Colonic mucosa (tissue), 4 donors: ENCODE measurements around the gene BCR. TPM values are rescaled to one million over a fixed set of nuclear protein-coding genes. Genes with fewer than 3 reads are reported as not detected.
"Not testable (repeated sequence)": the region's sequence is repeated elsewhere in the genome, so short reads cannot be mapped to it uniquely, and the experiment has no call there.

Source experiments
- DNase-seq: peaks from one replicate; pipeline ENCODE4 v3.0.0-alpha.2; 2020
- H3K27ac ChIP-seq: fragments of 200-600 bp; one replicate; pipeline ENCODE4 v1.8.0; 2021
- H3K27me3 ChIP-seq: fragments of 200-600 bp; one replicate; pipeline ENCODE4 v1.8.0; 2021
- H3K36me3 ChIP-seq: fragments of 200-600 bp; one replicate; pipeline ENCODE4 v1.8.0; 2021
- H3K4me1 ChIP-seq: fragments of 200-600 bp; one replicate; pipeline ENCODE4 v1.8.0; 2021; ENCODE audit warnings: mild to moderate bottlenecking
- H3K4me3 ChIP-seq: fragments of 200-600 bp; one replicate; pipeline ENCODE4 v1.8.0; 2021
- H3K9ac ChIP-seq, 2 donors: one replicate each; pipeline ENCODE4 v1.7.0; 2013; ENCODE audit warnings: control low read depth in 2 of 2, low read depth in 2 of 2, low read length in 2 of 2
- H3K9me3 ChIP-seq: fragments of 200-600 bp; one replicate; pipeline ENCODE4 v1.8.0; 2021
- CTCF ChIP-seq: fragments of 200-600 bp; IDR thresholded peaks from one replicate; pipeline ENCODE4 v1.8.0; 2022; ENCODE audit warnings: antibody characterized with exemption, mild to moderate bottlenecking
- intact Hi-C: fragments of 100-400 bp; cut with DNase I; formaldehyde crosslinking; loops from one replicate; pipeline ENCODE4 v1.14.1; 2022
- total RNA-seq, 2 donors: library from RNA; stranded (reverse); fragmentation: NEBNext Ultra II Directional in 1 of 2; extraction: Animal tissue kit (Norgen Biotek cat#: 25700) in 1 of 2; gene quantifications; one replicate each; pipeline ENCODE4 v1.2.1, GENCODE V29; 2021
- donor health status: healthy.
- donor health status: DM: no; HTN: no; CAD: no.
- donor health status: DM: no; HTN: no; CAD: no.

BCR gene
- total RNA-seq, result 10 to 100 TPM; 39.2 to 57.8 TPM

- Histone ChIP-seq H3K4me3 (peak within 1 kb of the TSS; percentile 64), H3K27ac (no peak within 1 kb of the TSS), H3K9me3 (no peaks in the 10 kb centered on the region), H3K27me3 (no peaks in the 10 kb centered on the region), H3K36me3 (no peaks in the 10 kb centered on the region), H3K9ac (peak within 1 kb of the TSS; percentile 68 to 73), H3K4me1 (peaks cover 23% of the 10 kb centered on the region)
- TF ChIP-seq CTCF, result no peak
- intact Hi-C loops, result no loop called here
- DNase-seq, result peak; percentile 73
These were observed at the start of gene BCR for GRCh38 chr22:23180301-23180892. Gene BCR (plus strand): TSS chr22:23180509. CDS start chr22:23180961, 452 bp downstream.

GRCh38 chr22:23130697-23131096 is 49.6 kb upstream of the BCR start:
- Histone ChIP-seq H3K36me3 (no peaks in the 10 kb centered on the region), H3K4me3 (no peak overlapping the region), H3K9me3 (no peaks in the 10 kb centered on the region), H3K27me3 (no peaks in the 10 kb centered on the region), H3K27ac (no peak overlapping the region), H3K4me1 (no peaks in the 10 kb centered on the region), H3K9ac (no peak overlapping the region)
- intact Hi-C loops, result no loop called here
- TF ChIP-seq CTCF, result no peak
- no peak for DNase-seq

GRCh38 chr22:23131931-23132330 is 48.4 kb upstream of the BCR start:
- Histone ChIP-seq H3K36me3 (no peaks in the 10 kb centered on the region), H3K9ac (no peak overlapping the region), H3K27me3 (no peaks in the 10 kb centered on the region), H3K27ac (no peak overlapping the region), H3K9me3 (no peaks in the 10 kb centered on the region), H3K4me3 (no peak overlapping the region), H3K4me1 (no peaks in the 10 kb centered on the region)
- DNase-seq, result no peak
- TF ChIP-seq CTCF, result no peak
- intact Hi-C loops, result no loop called here

GRCh38 chr22:23132376-23133091 is 47.8 kb upstream of the BCR start:
- no peak for TF ChIP-seq CTCF
- Histone ChIP-seq H3K9me3 (no peaks in the 10 kb centered on the region), H3K36me3 (no peaks in the 10 kb centered on the region), H3K27ac (no peak overlapping the region), H3K4me1 (no peaks in the 10 kb centered on the region), H3K9ac (no peak overlapping the region), H3K4me3 (no peak overlapping the region), H3K27me3 (no peaks in the 10 kb centered on the region)
- no peak for DNase-seq
- intact Hi-C loops, result no loop called here

GRCh38 chr22:23133922-23134321 is 46.4 kb upstream of the BCR start:
- H3K9ac ChIP-seq, result no peak overlapping the region
- H3K36me3 ChIP-seq, result no peaks in the 10 kb centered on the region
- H3K4me3 ChIP-seq, result no peak overlapping the region
- intact Hi-C loops, result no loop called here
- TF ChIP-seq CTCF, result no peak
- no peak overlapping the region for H3K27ac ChIP-seq
- no peak for DNase-seq
- H3K27me3 ChIP-seq, result no peaks in the 10 kb centered on the region
- H3K4me1 ChIP-seq, result no peaks in the 10 kb centered on the region
- H3K9me3 ChIP-seq, result no peaks in the 10 kb centered on the region

- DNase-seq, H3K9me3 ChIP-seq, H3K4me1 ChIP-seq, H3K27me3 ChIP-seq, intact Hi-C loops, H3K36me3 ChIP-seq, H3K4me3 ChIP-seq, H3K9ac ChIP-seq, H3K27ac ChIP-seq: not testable (repeated sequence)
These were observed 43.3 kb upstream of the BCR start for GRCh38 chr22:23136991-23137390.
